ENCODE results near the gene THSD8. TPM values are rescaled to one million over a fixed set of nuclear protein-coding genes. Genes with fewer than 3 reads are reported as not detected.
A peak's percentile ranks its signal among the peaks of the same experiment; 100 is the strongest.

Gene THSD8
- total and polyA plus RNA-seq, 2 donors (not counting 1 experiment from before 2014, with no cell fraction given), result not detected

DNA sequence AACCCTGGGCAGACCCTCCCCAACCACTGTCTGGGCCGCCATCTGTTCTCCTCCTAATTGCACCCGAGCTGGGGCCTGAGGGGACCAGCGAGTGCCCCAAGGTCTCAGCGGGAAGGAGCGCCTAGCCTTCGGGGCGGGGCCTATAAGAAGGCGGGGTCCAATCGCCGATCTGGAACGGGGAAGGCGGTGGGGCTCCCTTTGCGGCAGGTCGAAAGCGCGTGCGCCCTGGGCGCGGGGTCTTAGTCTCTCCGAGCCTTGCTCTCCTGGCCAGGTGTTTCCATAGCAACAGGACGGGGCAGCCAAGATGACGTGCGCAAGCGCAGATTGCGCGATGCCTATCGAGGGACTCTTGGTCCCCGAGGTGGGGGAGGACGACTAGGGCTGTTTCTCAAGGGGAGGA, 39.2 kb downstream of the THSD8 start:
- 8% methylated on average over 29 of the region's 29 CpGs for WGBS (ENCODE audit: insufficient coverage)
- ATAC-seq (ENCODE audit: low read depth) (no peak), DNase-seq (peak; percentile 48)
- H2AFZ ChIP-seq (ENCODE audit: insufficient read depth, low read depth, low read length, poor library complexity, severe bottlenecking), result peak overlapping the region; percentile 9
- CTCF ChIA-PET, result interaction anchor here (1.0 kb wide), 1 partner anchor 83 kb away, joined by 3 read pairs; no protein-coding TSS in a partner anchor
- Mint-ChIP-seq H3K4me1 (peaks cover 35% of the 10 kb centered on the region), H3K27ac (no peak overlapping the region), H3K27me3 (peaks cover 67% of the 10 kb centered on the region), H3K9me3 (ENCODE audit: insufficient read depth) (no peaks in the 10 kb centered on the region), H3K4me3 (peak overlapping the region; percentile 52)
- no peaks in the 10 kb centered on the region for H4K20me1 ChIP-seq (ENCODE audit: control insufficient read depth, insufficient read depth, low read length, poor library complexity, severe bottlenecking)
- peaks cover 6 to 86% (median 46%) of the 10 kb centered on the region in 4 experiments for H3K27me3 ChIP-seq (replicated peaks in 1 of 4; ENCODE audit: control extremely low read depth in 1 of 4, control insufficient read depth in 3 of 4, insufficient read depth in 4 of 4, low read length in 3 of 4)
- H3K4me2 ChIP-seq (replicated peaks; ENCODE audit: low read depth, low read length, poor library complexity, severe bottlenecking), result peak overlapping the region; percentile 69
- peaks cover 28 to 36% of the 10 kb centered on the region in 2 donors for H3K4me1 ChIP-seq (ENCODE audit: control insufficient read depth in 2 of 2, insufficient read depth in 2 of 2, low read length in 2 of 2)
- H3K79me2 ChIP-seq (ENCODE audit: control insufficient read depth, insufficient read depth, low read length), result no peaks in the 10 kb centered on the region
- peak overlapping the region; percentile 15 for H3K9ac ChIP-seq (ENCODE audit: low read length)
- H3K36me3 ChIP-seq (replicated peaks in 1 of 2; ENCODE audit: control extremely low read depth in 1 of 2, control insufficient read depth in 1 of 2, extremely low read depth in 1 of 2, insufficient read depth in 2 of 2, low read length in 1 of 2), result no peaks in the 10 kb centered on the region
- H3K4me3 ChIP-seq (ENCODE audit: control extremely low read depth in 1 of 5, extremely low read depth in 1 of 5, insufficient read depth in 1 of 5, low read depth in 2 of 5, low read length in 4 of 5), result peak overlapping the region in 1 of 5 experiments; percentile 29
- no peak overlapping the region for H3K27ac ChIP-seq (ENCODE audit: low read length in 2 of 2)
- H3K9me3 ChIP-seq (ENCODE audit: control extremely low read depth in 1 of 3, control insufficient read depth in 2 of 3, insufficient read depth in 1 of 3, low read length in 2 of 3), result peaks cover 0 to 24% (median 0%) of the 10 kb centered on the region in 3 donors
- POLR2A ChIA-PET, result interaction anchor here (0.6 to 0.7 kb wide), 2 partner anchors 21 to 160 kb away, joined by 3 to 4 read pairs; no protein-coding TSS in a partner anchor
- TF ChIP-seq EZH2 (IDR thresholded peaks at IDR 0.05; ENCODE audit: borderline replicate concordance, insufficient read depth, low read depth, low read length, poor library complexity, severe bottlenecking), result no peak
- TF ChIP-seq, protein P1, sequence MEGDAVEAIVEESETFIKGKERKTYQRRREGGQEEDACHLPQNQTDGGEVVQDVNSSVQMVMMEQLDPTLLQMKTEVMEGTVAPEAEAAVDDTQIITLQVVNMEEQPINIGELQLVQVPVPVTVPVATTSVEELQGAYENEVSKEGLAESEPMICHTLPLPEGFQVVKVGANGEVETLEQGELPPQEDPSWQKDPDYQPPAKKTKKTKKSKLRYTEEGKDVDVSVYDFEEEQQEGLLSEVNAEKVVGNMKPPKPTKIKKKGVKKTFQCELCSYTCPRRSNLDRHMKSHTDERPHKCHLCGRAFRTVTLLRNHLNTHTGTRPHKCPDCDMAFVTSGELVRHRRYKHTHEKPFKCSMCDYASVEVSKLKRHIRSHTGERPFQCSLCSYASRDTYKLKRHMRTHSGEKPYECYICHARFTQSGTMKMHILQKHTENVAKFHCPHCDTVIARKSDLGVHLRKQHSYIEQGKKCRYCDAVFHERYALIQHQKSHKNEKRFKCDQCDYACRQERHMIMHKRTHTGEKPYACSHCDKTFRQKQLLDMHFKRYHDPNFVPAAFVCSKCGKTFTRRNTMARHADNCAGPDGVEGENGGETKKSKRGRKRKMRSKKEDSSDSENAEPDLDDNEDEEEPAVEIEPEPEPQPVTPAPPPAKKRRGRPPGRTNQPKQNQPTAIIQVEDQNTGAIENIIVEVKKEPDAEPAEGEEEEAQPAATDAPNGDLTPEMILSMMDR (IDR thresholded peaks at IDR 0.05), result no peak
- intact Hi-C loops (cut with micrococcal nuclease), result no loop called here

DNA sequence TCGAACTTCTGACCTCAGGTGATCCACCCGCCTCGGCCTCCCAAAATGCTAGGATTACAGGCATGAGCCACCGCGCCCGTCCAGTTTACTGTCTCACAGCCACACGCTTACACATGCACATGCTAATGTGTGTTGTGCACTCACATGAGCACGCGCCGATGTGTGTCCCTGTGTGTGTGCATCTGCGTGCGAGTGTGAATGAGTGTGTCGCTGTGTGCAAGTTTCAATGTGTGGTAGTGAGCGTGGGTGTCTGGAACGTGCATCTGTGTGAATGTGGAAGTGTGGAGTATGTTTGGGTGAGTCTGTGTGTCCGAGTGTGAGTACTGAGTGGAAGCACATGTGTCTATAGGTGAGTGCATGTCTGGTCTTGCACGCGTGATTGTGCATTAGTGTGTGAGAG, 40.6 kb downstream of the THSD8 start:
- no peak for ATAC-seq (ENCODE audit: low read depth)
- Mint-ChIP-seq H3K4me1 (peaks cover 34% of the 10 kb centered on the region), H3K9me3 (ENCODE audit: insufficient read depth) (no peaks in the 10 kb centered on the region), H3K27me3 (peaks cover 59% of the 10 kb centered on the region), H3K27ac (no peak overlapping the region), H3K4me3 (no peak overlapping the region)
- H3K36me3 ChIP-seq (replicated peaks in 1 of 2; ENCODE audit: control extremely low read depth in 1 of 2, control insufficient read depth in 1 of 2, extremely low read depth in 1 of 2, insufficient read depth in 2 of 2, low read length in 1 of 2), result no peaks in the 10 kb centered on the region
- peaks cover 0 to 20% (median 0%) of the 10 kb centered on the region in 3 donors for H3K9me3 ChIP-seq (ENCODE audit: control extremely low read depth in 1 of 3, control insufficient read depth in 2 of 3, insufficient read depth in 1 of 3, low read length in 2 of 3)
- no peak overlapping the region for H3K27ac ChIP-seq (ENCODE audit: low read length in 2 of 2)
- peaks cover 4 to 87% (median 38%) of the 10 kb centered on the region in 4 experiments for H3K27me3 ChIP-seq (replicated peaks in 1 of 4; ENCODE audit: control extremely low read depth in 1 of 4, control insufficient read depth in 3 of 4, insufficient read depth in 4 of 4, low read length in 3 of 4)
- TF ChIP-seq, protein P1 (IDR thresholded peaks at IDR 0.05), result no peak
- no peak for TF ChIP-seq EZH2 (IDR thresholded peaks at IDR 0.05; ENCODE audit: borderline replicate concordance, insufficient read depth, low read depth, low read length, poor library complexity, severe bottlenecking)
- H3K79me2 ChIP-seq (ENCODE audit: control insufficient read depth, insufficient read depth, low read length), result no peaks in the 10 kb centered on the region
- 93% methylated on average over 18 of the region's 18 CpGs for WGBS (ENCODE audit: insufficient coverage)
- CTCF ChIA-PET, result no interaction called here
- H2AFZ ChIP-seq (ENCODE audit: insufficient read depth, low read depth, low read length, poor library complexity, severe bottlenecking), result no peak overlapping the region
- peaks cover 33 to 39% of the 10 kb centered on the region in 2 donors for H3K4me1 ChIP-seq (ENCODE audit: control insufficient read depth in 2 of 2, insufficient read depth in 2 of 2, low read length in 2 of 2)
- H3K4me3 ChIP-seq (ENCODE audit: control extremely low read depth in 1 of 5, extremely low read depth in 1 of 5, insufficient read depth in 1 of 5, low read depth in 2 of 5, low read length in 4 of 5), result no peak overlapping the region
- DNase-seq, result no peak
- intact Hi-C loops (cut with micrococcal nuclease), result no loop called here
- H3K9ac ChIP-seq (ENCODE audit: low read length), result no peak overlapping the region
- H4K20me1 ChIP-seq (ENCODE audit: control insufficient read depth, insufficient read depth, low read length, poor library complexity, severe bottlenecking), result no peaks in the 10 kb centered on the region
- POLR2A ChIA-PET, result no interaction called here
- no peak overlapping the region for H3K4me2 ChIP-seq (replicated peaks; ENCODE audit: low read depth, low read length, poor library complexity, severe bottlenecking)
